ENCODE results near the gene ZBTB20.

Gene ZBTB20

GRCh38 chr3:114804099-114804498, 343.0 kb downstream of the ZBTB20 start:
- Mint-ChIP-seq H3K9me3 (no peaks in the 10 kb centered on the region), H3K4me1 (peaks cover 11% of the 10 kb centered on the region), H3K27ac (ENCODE audit: low read depth) (no peak overlapping the region), H3K4me3 (no peak overlapping the region), H3K36me3 (ENCODE audit: insufficient read depth) (peaks cover 5% of the 10 kb centered on the region), H3K27me3 (no peaks in the 10 kb centered on the region)
- DNase-seq (ENCODE audit: low spot score in 2 of 2) (no peak), ATAC-seq (replicated peaks; ENCODE audit: extremely low read depth, poor library complexity, severe bottlenecking) (no peak)

GRCh38 chr3:114803042-114803695, 343.9 kb downstream of the ZBTB20 start:
- Mint-ChIP-seq H3K4me3 (no peak overlapping the region), H3K9me3 (no peaks in the 10 kb centered on the region), H3K27ac (ENCODE audit: low read depth) (no peak overlapping the region), H3K4me1 (peaks cover 11% of the 10 kb centered on the region), H3K27me3 (no peaks in the 10 kb centered on the region), H3K36me3 (ENCODE audit: insufficient read depth) (peaks cover 5% of the 10 kb centered on the region)
- DNase-seq (ENCODE audit: low spot score in 2 of 2) (no peak), ATAC-seq (replicated peaks; ENCODE audit: extremely low read depth, poor library complexity, severe bottlenecking) (no peak)

- H3K9me3 Mint-ChIP-seq = no peaks in the 10 kb centered on the region
- H3K27ac Mint-ChIP-seq (ENCODE audit: low read depth) = no peak overlapping the region
- no peak overlapping the region for H3K4me3 Mint-ChIP-seq
- ATAC-seq (replicated peaks; ENCODE audit: extremely low read depth, poor library complexity, severe bottlenecking) (no peak), DNase-seq (ENCODE audit: low spot score in 2 of 2) (no peak)
- H3K4me1 Mint-ChIP-seq = peaks cover 14% of the 10 kb centered on the region
- peaks cover 4% of the 10 kb centered on the region for H3K36me3 Mint-ChIP-seq (ENCODE audit: insufficient read depth)
- H3K27me3 Mint-ChIP-seq = no peaks in the 10 kb centered on the region
Observed at GRCh38 chr3:114800272-114801031, 346.6 kb downstream of the ZBTB20 start.

GRCh38 chr3:114799816-114800215, 347.3 kb downstream of the ZBTB20 start:
- no peak overlapping the region for H3K27ac Mint-ChIP-seq (ENCODE audit: low read depth)
- ATAC-seq (replicated peaks; ENCODE audit: extremely low read depth, poor library complexity, severe bottlenecking) = no peak
- H3K36me3 Mint-ChIP-seq (ENCODE audit: insufficient read depth) = peaks cover 4% of the 10 kb centered on the region
- peaks cover 18% of the 10 kb centered on the region for H3K4me1 Mint-ChIP-seq
- no peaks in the 10 kb centered on the region for H3K27me3 Mint-ChIP-seq
- no peaks in the 10 kb centered on the region for H3K9me3 Mint-ChIP-seq
- H3K4me3 Mint-ChIP-seq = no peak overlapping the region
- DNase-seq (ENCODE audit: low spot score in 2 of 2) = no peak

- DNase-seq (ENCODE audit: low spot score in 2 of 2) (no peak), ATAC-seq (replicated peaks; ENCODE audit: extremely low read depth, poor library complexity, severe bottlenecking) (no peak)
- no peak overlapping the region for H3K27ac Mint-ChIP-seq (ENCODE audit: low read depth)
- H3K27me3 Mint-ChIP-seq = no peaks in the 10 kb centered on the region
- peaks cover 6% of the 10 kb centered on the region for H3K4me1 Mint-ChIP-seq
- no peaks in the 10 kb centered on the region for H3K9me3 Mint-ChIP-seq
- peaks cover 4% of the 10 kb centered on the region for H3K36me3 Mint-ChIP-seq (ENCODE audit: insufficient read depth)
- H3K4me3 Mint-ChIP-seq = no peak overlapping the region
Observed at GRCh38 chr3:114796796-114797195, 350.3 kb downstream of the ZBTB20 start.

- H3K9me3 Mint-ChIP-seq = no peaks in the 10 kb centered on the region
- H3K36me3 Mint-ChIP-seq (ENCODE audit: insufficient read depth) = peaks cover 2% of the 10 kb centered on the region
- no peak overlapping the region for H3K27ac Mint-ChIP-seq (ENCODE audit: low read depth)
- no peaks in the 10 kb centered on the region for H3K27me3 Mint-ChIP-seq
- no peak overlapping the region for H3K4me3 Mint-ChIP-seq
- DNase-seq (ENCODE audit: low spot score in 2 of 2) (no peak), ATAC-seq (replicated peaks; ENCODE audit: extremely low read depth, poor library complexity, severe bottlenecking) (no peak)
- H3K4me1 Mint-ChIP-seq = peaks cover 6% of the 10 kb centered on the region
Observed at GRCh38 chr3:114794894-114795630, 352.0 kb downstream of the ZBTB20 start.

GRCh38 chr3:114792159-114792918, 354.7 kb downstream of the ZBTB20 start:
- Mint-ChIP-seq H3K36me3 (ENCODE audit: insufficient read depth) (peaks cover 2% of the 10 kb centered on the region), H3K4me3 (no peak overlapping the region), H3K27me3 (no peaks in the 10 kb centered on the region), H3K4me1 (peaks cover 17% of the 10 kb centered on the region), H3K9me3 (no peaks in the 10 kb centered on the region), H3K27ac (ENCODE audit: low read depth) (no peak overlapping the region)
- DNase-seq (ENCODE audit: low spot score in 2 of 2) (no peak), ATAC-seq (replicated peaks; ENCODE audit: extremely low read depth, poor library complexity, severe bottlenecking) (no peak)

- ATAC-seq (replicated peaks; ENCODE audit: extremely low read depth, poor library complexity, severe bottlenecking) (no peak), DNase-seq (ENCODE audit: low spot score in 2 of 2) (no peak)
- H3K27me3 Mint-ChIP-seq = no peaks in the 10 kb centered on the region
- H3K9me3 Mint-ChIP-seq = no peaks in the 10 kb centered on the region
- peaks cover 17% of the 10 kb centered on the region for H3K4me1 Mint-ChIP-seq
- H3K4me3 Mint-ChIP-seq = no peak overlapping the region
- no peak overlapping the region for H3K27ac Mint-ChIP-seq (ENCODE audit: low read depth)
- peaks cover 2% of the 10 kb centered on the region for H3K36me3 Mint-ChIP-seq (ENCODE audit: insufficient read depth)
Observed at GRCh38 chr3:114790752-114791151, 356.3 kb downstream of the ZBTB20 start.

- H3K4me3 Mint-ChIP-seq = no peak overlapping the region
- no peaks in the 10 kb centered on the region for H3K9me3 Mint-ChIP-seq
- DNase-seq (ENCODE audit: low spot score in 2 of 2) (no peak), ATAC-seq (replicated peaks; ENCODE audit: extremely low read depth, poor library complexity, severe bottlenecking) (no peak)
- H3K36me3 Mint-ChIP-seq (ENCODE audit: insufficient read depth) = peaks cover 2% of the 10 kb centered on the region
- peaks cover 11% of the 10 kb centered on the region for H3K4me1 Mint-ChIP-seq
- no peaks in the 10 kb centered on the region for H3K27me3 Mint-ChIP-seq
- H3K27ac Mint-ChIP-seq (ENCODE audit: low read depth) = no peak overlapping the region
Observed at GRCh38 chr3:114789803-114790202, 357.3 kb downstream of the ZBTB20 start.

GRCh38 chr3:114775395-114775794, 371.7 kb downstream of the ZBTB20 start:
- H3K4me1 Mint-ChIP-seq = peaks cover 4% of the 10 kb centered on the region
- no peak overlapping the region for H3K27ac Mint-ChIP-seq (ENCODE audit: low read depth)
- no peak for ATAC-seq (replicated peaks; ENCODE audit: extremely low read depth, poor library complexity, severe bottlenecking)
- no peak overlapping the region for H3K4me3 Mint-ChIP-seq
- H3K9me3 Mint-ChIP-seq = peaks cover 10% of the 10 kb centered on the region
- no peaks in the 10 kb centered on the region for H3K27me3 Mint-ChIP-seq
- no peak for DNase-seq (ENCODE audit: low spot score in 2 of 2)
- H3K36me3 Mint-ChIP-seq (ENCODE audit: insufficient read depth) = no peaks in the 10 kb centered on the region

GRCh38 chr3:114770874-114771273, 376.2 kb downstream of the ZBTB20 start:
- Mint-ChIP-seq H3K9me3 (peaks cover 5% of the 10 kb centered on the region), H3K36me3 (ENCODE audit: insufficient read depth) (peaks cover 2% of the 10 kb centered on the region), H3K27me3 (no peaks in the 10 kb centered on the region), H3K4me1 (peaks cover 8% of the 10 kb centered on the region), H3K27ac (ENCODE audit: low read depth) (no peak overlapping the region), H3K4me3 (no peak overlapping the region)
- ATAC-seq (replicated peaks; ENCODE audit: extremely low read depth, poor library complexity, severe bottlenecking) (no peak), DNase-seq (ENCODE audit: low spot score in 2 of 2) (no peak)

- Mint-ChIP-seq H3K4me3 (no peak overlapping the region), H3K36me3 (ENCODE audit: insufficient read depth) (peaks cover 2% of the 10 kb centered on the region)
Observed at GRCh38 chr3:114764056-114764492, 383.0 kb downstream of the ZBTB20 start.

More at GRCh38 chr3:114764056-114764492, 383.0 kb downstream of the ZBTB20 start:
- Mint-ChIP-seq H3K27ac (ENCODE audit: low read depth) (no peak overlapping the region), H3K4me1 (peaks cover 22% of the 10 kb centered on the region), H3K27me3 (no peaks in the 10 kb centered on the region), H3K9me3 (no peaks in the 10 kb centered on the region)
- peak; percentile 71 for ATAC-seq (replicated peaks; ENCODE audit: extremely low read depth, poor library complexity, severe bottlenecking)
- DNase-seq (ENCODE audit: low spot score in 2 of 2) = no peak
